GM23248 (cell line): Measurements from ENCODE around the gene MED22.

ENCODE experiments used
- EZH2 ChIP-seq: fragments of 200-600 bp; sonication (generic); IDR thresholded peaks from 2 replicates; pipeline ENCODE4 v1.6.1; 2018; ENCODE audit warnings: antibody characterized with exemption, mild to moderate bottlenecking; ENCODE audit not compliant: insufficient read depth, poor library complexity, severe bottlenecking
- EZH2phosphoT487 ChIP-seq: fragments of 200-600 bp; sonication (generic); IDR thresholded peaks from 2 replicates; pipeline ENCODE4 v1.6.1; 2018; ENCODE audit warnings: antibody characterized with exemption, moderate library complexity, mild to moderate bottlenecking, low read depth; ENCODE audit not compliant: insufficient read depth

GRCh38 chr9:133354766-133355165 lies 6.8 kb upstream of the MED22 start:
- TF ChIP-seq EZH2 (no peak), EZH2phosphoT487 (no peak)
